ENCODE results near the gene FAM237A.

DNA sequence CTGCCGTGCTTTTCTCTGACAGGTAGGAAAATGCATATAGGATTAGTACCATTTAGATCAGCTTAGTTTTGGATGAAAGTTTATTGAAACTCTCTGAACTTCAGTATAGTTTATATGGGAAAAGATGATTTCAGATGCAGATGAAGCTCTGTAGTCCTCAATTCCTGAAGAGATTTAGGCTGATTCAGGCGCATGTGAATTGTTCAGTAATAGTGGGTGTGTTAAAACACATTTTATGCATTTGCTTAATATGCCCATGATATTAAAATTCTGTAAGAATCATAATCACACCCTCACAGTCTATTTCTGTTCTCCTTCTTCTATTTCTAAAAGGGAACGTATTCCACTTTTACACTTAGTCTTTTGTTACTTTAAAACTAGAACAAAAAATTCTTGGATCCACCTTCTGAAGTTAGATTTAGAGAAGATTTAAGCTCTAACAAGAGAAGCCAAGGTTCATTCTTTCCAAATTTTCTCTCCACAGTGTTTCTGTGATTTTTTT lies 44.5 kb upstream of the FAM237A start:
- no peak for TF ChIP-seq EZH2 (IDR thresholded peaks at IDR 0.05; ENCODE audit: borderline replicate concordance, low read depth, low read length, severe bottlenecking)
- TF ChIP-seq, protein P1, sequence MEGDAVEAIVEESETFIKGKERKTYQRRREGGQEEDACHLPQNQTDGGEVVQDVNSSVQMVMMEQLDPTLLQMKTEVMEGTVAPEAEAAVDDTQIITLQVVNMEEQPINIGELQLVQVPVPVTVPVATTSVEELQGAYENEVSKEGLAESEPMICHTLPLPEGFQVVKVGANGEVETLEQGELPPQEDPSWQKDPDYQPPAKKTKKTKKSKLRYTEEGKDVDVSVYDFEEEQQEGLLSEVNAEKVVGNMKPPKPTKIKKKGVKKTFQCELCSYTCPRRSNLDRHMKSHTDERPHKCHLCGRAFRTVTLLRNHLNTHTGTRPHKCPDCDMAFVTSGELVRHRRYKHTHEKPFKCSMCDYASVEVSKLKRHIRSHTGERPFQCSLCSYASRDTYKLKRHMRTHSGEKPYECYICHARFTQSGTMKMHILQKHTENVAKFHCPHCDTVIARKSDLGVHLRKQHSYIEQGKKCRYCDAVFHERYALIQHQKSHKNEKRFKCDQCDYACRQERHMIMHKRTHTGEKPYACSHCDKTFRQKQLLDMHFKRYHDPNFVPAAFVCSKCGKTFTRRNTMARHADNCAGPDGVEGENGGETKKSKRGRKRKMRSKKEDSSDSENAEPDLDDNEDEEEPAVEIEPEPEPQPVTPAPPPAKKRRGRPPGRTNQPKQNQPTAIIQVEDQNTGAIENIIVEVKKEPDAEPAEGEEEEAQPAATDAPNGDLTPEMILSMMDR (IDR thresholded peaks at IDR 0.05; ENCODE audit: borderline replicate concordance, extremely low read depth, low read length, poor library complexity, severe bottlenecking) = no peak

Data from DND-41 (cell line).